ENCODE measurements around the gene SHISA4.

DNA sequence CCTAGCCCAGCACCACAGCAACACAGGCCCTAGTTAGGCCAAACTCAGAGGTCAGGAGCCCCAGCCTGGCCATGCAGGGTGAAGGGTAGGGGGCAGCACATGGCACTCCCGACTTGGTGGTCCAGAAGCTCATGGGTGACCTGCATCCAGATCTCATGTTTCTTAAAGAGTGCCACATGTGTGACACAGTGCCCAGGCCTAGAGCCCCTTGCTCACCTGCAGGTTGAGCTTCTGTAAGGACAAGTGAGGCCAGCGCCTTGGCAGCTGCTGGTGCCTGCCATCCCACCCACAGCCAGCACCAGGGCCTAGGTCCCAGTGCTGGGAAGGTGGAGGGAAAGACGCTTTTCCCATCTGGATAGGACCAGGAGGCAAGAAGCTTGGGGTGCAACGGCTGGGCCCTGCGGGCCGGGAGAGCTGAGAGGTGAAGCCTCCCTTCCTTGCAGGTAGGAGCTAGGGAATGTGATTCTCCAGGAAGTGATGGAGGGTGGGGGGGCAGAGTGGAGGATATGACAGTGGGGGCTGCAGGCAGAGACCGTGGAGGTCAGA lies 6.5 kb downstream of the SHISA4 start:
- no peak for TF ChIP-seq MEIS1 (CRISPR knock-in tag; IDR thresholded peaks at IDR 0.05; ENCODE audit: borderline replicate concordance)
- TF ChIP-seq, protein P1, sequence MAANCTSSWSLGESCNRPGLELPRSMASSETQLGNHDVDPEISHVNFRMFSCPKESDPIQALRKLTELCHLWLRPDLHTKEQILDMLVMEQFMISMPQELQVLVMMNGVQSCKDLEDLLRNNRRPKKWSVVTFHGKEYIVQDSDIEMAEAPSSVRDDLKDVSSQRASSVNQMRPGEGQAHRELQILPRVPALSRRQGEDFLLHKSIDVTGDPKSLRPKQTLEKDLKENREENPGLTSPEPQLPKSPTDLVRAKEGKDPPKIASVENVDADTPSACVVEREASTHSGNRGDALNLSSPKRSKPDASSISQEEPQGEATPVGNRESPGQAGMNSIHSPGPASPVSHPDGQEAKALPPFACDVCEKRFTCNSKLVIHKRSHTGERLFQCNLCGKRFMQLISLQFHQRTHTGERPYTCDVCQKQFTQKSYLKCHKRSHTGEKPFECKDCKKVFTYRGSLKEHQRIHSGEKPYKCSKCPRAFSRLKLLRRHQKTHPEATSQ (tag by site-specific recombination; IDR thresholded peaks at IDR 0.05), result no peak
- TF ChIP-seq, protein P2, sequence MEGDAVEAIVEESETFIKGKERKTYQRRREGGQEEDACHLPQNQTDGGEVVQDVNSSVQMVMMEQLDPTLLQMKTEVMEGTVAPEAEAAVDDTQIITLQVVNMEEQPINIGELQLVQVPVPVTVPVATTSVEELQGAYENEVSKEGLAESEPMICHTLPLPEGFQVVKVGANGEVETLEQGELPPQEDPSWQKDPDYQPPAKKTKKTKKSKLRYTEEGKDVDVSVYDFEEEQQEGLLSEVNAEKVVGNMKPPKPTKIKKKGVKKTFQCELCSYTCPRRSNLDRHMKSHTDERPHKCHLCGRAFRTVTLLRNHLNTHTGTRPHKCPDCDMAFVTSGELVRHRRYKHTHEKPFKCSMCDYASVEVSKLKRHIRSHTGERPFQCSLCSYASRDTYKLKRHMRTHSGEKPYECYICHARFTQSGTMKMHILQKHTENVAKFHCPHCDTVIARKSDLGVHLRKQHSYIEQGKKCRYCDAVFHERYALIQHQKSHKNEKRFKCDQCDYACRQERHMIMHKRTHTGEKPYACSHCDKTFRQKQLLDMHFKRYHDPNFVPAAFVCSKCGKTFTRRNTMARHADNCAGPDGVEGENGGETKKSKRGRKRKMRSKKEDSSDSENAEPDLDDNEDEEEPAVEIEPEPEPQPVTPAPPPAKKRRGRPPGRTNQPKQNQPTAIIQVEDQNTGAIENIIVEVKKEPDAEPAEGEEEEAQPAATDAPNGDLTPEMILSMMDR (tag by site-specific recombination; IDR thresholded peaks at IDR 0.05), result no peak

Measured in HEK293 (cell line).